HG03457 (cell line): ENCODE results near the gene DLG2.
"Not testable (repeated sequence)": the region's sequence is repeated elsewhere in the genome, so short reads cannot be mapped to it uniquely, and the experiment has no call there.

Experiments used
- ATAC-seq: cut with Tn5 transposase; IDR thresholded peaks from one replicate; pipeline ENCODE4 v1.9.1; 2021; ENCODE audit warnings: moderate number of reproducible peaks; ENCODE audit not compliant: unreplicated experiment

DLG2 gene

DNA sequence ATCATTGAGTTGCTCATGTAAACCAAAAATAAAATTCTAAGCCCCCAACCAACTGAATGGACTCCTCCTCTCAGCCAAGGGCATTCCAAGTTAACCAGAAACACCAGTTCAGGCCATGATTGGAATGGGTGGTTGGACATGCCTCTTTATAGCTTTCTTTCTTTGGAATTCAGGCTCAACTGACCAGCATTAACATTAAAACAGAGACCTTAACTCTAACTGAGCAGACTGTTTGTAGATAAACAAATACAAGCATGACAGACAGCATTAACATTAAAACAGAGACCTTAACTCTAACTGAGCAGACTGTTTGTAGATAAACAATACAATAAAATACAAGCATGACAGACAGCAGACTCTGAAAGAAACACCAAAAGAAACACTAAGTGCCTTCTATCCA lies 278.2 kb downstream of the DLG2 start:
- ATAC-seq: no peak

DNA sequence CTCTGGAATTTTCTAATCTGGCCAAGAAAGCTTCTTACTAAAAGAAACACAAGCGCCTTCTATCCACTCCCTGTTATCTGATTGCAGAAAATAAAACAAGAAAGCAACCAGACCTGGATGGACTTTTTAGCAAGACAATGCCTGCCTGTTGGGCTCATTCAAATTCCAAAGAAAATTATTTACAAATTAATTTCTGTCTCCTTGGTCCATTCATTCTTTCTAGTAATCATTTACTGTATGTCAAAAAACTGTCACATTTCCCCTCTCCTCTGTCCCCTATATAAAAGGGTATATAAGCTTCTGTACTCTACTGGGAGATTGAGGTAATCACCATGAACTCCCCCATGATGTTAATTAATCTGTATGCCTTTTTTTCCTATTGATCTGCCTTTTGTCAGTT lies 279.9 kb downstream of the DLG2 start:
- no peak for ATAC-seq

DNA sequence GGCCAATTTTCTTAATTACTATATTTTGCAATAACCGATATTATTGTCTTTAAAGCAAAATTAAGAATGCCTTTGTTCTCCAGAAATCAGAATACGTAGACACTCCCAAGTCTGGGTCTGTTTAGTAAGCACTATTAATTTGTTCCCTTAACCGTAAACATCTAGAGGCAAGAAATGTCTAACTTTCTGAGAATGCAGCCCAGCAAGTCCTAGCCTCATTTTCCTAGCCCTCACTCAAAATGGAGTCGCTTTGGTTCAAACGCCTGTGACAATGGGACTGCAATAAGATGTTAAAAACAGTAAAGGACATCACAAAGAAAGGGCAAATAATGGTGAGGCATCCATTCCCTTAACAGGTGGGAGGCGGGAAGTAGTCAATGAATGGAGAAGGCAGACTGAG lies 280.7 kb downstream of the DLG2 start:
- ATAC-seq: no peak

DNA sequence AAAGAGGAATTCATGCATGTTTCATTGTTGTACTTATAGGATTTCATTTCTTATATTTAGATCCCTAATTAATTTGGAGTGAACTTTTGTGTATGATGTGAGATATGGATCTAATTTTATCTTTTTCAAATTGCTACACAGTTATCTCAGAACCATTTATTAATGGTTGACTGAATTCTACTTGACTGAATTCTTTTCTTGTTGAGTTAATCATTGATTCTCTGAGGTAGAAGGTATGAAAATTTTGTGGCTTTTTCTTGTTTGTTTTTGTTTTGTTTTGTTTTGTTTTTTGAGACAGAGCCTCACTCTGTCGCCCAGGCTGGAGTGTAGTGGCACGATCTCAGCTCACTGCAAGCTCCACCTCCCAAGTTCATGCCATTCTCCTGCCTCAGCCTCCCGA lies 286.3 kb downstream of the DLG2 start:
- not testable (repeated sequence) for ATAC-seq

DNA sequence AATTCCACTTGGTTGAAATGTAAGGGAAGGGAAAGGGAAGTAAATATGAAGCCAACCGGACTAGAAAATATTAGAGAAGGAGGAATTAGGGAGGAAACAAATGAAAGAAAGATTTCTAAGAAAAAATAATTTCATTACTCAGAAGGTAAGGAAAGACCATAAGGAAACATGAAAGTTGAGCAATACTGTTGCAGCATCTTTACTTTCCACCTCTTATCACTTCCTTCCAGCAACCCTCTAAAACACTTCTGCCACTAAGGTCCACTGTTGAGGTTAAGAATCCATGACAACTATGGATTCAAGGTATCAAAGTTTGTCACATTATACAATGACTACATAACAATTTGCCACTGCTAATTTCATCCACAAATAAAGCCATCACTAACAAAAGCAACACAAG lies 308.6 kb downstream of the DLG2 start:
- ATAC-seq: no peak

DNA sequence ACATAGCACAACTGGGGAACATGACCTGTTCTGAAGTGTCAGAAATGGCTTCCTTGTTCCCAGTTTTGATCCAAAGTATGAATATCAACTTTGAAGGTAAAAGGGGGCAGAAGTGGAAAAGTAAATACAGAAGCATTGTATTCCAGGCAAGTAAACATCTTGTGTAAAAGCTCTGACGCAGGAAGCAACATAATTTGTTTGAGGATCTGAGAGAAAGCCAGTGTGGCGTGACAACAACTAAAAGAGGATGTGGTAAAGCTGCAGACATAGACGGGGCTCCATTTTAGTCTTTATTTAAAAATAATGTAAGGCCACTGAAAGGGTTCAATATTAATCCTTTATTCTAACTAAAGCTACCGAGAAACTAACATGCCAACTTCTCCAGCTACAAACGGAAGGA lies 310.2 kb downstream of the DLG2 start:
- ATAC-seq: peak; percentile 98

DNA sequence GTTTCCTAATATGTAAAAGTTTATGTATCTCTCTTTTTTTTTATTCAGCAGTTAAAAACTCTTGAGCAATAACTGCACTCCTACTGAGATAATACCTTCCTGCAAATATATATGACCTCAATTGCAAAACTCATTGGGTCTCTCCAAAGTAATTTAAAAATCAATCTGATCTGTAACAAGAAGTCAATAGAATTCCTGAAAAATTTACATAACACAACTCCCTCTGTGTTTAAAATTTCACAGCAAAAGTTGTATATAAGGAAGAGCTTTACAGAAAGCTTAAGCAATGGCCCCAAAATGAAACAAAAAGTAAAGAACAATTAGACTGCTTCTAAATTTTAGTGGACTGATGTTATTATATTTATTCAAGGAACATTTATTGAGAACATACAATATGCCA lies 313.4 kb downstream of the DLG2 start:
- ATAC-seq: no peak

DNA sequence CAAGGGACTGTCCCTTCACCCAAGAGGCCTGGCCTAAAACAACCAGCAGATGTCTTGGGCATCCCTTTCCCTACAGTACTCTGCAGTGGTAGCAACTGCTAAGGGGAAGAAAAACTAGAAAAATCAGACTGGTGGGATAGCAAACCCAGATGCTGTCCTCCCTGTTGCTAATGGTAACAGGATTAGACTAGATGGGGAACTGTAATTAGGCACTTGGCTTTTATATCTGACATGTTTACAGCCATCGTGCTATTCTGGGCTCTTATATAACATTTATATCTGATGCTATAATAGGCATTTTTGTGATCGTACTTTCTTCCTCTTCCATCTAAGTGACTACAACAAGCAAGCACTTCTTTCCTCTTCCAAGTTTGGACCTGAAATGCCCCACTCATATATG lies 316.7 kb downstream of the DLG2 start:
- ATAC-seq: no peak

DNA sequence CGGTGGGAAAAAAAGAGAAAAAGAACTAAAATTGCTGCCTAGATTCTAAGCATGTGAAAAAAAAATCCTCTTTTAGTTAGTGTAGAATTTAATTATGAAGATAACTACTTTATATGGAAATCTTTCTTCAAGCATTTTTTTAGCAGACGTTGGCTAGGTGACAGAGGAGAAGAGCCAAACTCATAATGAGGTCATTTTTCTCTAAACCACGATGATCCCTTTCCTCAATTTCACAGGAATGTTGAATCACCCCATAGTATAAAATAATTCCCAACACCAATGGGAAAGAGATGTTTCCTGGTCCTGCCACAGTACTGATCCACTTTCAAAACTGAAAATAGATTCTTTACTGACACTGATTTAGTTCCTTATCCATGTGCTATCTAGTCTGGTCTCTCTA lies 319.8 kb downstream of the DLG2 start:
- ATAC-seq: no peak

DNA sequence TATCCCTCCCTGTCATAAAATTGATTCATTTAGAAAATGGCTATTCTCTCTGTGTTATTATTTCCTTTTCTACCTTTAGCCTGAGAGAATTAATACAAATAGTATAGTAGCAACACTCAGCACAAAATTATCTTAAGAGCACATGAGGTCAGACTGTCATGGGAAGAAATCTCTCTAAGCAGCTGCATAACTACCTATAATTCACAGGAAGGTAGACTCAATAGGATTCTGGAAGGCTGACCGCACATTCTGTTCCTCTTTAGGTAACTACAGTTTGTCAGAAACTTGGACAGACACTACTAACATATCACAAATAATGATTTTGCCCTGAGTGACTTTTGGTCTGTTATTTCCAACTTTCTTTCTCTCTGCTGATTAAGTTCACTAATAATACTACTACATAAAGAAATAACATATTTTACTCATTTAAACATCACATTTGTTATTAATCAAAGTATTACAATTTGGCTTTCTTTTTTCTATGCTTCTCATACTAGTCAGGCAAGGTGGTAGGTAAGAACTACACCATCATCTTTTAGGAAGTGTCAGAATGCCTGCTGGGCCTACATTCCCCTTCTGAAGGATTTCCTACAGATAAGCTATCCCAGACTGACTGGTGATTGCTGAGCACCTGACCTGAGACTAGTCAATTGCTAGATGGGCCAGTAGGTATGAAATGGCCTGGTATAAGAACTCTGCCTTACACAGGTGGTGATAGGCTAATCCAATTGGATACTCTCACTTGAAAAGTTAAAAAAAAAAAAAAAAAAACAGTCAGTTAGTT lies 325.1 kb downstream of the DLG2 start:
- ATAC-seq: no peak

DNA sequence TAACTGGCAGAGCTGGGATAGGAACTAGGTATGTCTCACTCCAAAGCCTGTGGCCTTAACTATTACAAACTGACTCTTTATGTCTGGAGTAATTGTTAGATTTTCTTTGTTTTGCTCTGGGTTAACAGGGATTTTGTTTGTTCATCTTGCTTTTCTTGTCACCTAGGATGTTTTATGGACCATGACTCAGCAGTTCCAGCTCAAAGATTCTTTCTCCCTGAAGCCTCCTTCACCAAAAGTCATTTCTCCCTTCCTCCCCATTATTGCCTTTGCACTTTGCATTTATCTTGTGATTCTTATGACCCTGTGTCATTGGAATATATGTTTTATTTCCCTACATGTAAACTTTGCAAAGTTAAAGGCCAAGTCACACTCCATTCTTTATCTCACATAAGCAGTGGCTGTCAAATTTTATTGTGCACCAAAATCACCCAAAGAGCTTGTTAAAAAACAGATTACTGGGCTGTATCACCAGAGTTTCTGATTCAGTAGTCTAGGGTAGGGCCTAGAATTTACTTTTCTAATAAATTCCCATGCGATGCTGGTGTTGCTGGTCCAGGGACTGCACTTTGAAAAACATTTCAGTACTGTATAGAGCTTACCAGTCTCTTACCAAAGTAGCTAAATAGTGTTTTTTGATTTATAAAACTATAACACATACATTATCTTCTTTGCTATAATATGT lies 327.7 kb downstream of the DLG2 start:
- ATAC-seq: no peak

DNA sequence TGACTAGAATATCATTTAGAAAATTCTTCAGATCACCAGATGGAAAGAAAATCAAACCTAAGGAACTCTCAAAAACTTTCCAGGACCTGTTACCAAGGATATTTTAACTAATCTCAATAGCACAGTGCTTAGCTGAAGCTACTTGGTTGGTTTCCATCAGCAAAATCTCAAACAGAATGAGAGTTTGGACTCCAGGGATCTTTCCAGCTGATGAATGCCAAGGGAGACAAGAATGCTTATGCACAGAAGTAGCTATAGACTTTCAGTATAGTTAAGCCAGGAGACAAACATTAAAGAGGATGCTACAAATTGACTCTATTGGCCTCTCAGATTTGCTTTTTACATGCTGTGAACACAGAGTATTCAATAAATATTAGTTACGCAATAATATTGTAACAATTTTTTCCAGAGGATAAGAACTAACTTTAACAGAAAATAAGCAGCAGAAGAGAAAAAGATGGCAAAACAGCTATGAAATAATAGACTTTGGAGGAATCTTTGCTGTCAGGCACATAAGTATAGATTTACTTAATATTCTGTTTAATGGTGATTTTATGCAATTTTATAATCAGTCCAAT lies 331.4 kb downstream of the DLG2 start:
- ATAC-seq: no peak

DNA sequence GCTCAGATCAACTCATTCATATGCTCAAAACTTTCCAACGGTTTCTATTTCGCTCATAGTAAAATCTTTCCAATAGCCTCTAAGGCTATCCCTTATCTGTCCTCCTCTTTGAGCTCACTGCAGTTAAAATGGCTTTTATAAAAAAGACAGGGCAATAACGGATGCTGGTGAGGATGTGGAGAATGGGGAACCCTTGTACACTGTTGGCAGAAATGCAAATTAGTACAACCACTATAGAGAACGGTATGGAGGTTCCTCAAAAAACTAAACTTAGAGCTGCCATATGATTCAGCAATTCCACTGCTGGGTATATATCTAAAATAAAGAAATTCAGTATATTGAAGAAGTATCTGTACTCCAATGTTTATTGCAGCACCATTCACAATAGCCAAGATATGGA lies 345.6 kb downstream of the DLG2 start:
- no peak for ATAC-seq

DNA sequence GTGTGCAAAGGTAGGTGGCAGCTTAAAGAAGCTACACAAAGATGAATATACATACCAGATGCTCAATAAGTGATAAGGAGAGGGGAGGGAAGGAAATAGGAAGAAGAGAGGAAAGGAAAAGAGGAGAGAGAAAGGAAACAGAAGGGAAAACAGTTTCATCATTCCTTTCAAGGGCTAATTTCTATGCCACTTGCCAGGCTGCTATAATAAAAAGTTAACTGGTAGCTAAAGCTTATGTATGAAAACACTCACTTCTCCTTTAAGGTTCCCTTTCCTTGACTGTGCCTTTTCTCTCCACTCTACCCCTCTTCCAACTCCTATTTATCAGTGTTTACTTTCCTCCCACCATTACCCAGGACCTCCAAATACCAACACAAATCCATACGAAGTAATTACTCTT lies 347.9 kb downstream of the DLG2 start:
- no peak for ATAC-seq

DNA sequence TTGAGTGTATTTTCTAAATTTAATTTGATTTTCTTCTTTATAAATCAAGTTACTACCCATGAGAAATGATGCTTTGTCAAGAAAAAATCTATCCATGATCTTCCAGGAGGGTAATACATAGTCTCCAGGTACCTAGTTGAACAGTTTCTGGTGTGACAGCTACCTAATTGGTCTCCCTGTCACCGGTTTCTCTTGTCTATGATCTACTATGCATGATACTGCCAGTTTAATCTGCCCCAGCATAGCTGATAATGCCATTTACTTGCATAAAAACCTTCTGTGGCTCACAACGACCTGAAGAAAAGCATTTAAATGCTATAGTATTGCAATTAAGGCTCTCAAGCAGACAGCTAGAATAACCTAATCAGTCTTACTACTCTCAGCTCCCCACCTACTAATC lies 349.5 kb downstream of the DLG2 start:
- ATAC-seq: no peak

DNA sequence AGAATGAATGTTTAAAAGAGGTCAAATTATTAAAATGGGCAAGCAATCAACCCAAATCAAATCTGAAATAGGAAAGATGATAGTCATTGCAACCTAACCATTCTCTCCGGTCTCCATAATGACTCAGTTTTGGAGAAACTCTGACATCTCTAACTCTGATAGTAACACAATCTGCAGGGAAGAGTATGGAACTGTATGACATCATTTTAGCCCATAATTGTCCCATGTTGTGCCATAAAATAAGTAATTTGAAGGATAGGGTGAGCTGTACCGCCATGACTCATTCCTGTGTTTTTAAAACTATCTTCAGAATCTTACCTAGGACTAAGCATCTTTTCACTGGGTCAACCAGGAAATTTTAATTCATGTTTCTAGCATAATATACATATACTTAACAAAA lies 350.8 kb downstream of the DLG2 start:
- no peak for ATAC-seq

DNA sequence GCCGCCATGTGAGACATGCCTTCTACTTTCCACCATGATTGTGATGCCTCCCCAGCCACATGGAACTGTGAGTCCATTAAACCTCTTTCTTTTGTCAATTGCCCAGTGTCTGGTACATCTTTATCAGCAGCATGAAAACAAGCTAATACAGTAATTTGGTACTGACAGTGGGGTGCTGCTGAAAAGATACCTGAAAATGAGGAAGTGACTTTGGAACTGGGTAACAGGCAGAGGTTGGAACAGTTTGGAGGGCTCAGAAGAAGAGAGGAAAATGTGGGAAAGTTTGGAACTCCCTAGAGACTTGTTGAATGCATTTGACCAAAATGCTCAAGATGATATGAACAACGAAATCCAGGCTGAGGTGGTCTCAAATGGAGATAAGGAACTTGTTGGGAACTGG lies 356.8 kb downstream of the DLG2 start:
- not testable (repeated sequence) for ATAC-seq

DNA sequence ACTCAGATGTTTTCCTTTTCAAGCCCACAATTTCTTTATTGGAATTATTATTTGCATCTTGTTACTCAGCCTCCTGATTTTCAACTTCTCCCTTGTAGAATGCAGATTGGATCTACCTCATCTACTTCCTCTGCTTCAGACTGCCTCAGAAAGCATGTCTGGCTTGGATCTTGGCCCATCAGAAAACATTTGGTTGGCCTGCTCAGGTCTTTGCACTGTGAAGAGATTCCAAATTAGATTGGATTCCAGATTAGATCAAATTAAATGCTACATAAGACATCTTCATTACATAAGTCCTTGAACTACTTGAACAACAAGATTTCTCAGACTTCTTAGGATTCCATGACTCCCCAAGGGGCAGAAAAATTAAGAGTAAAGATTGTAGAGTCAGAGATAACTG lies 358.0 kb downstream of the DLG2 start:
- no peak for ATAC-seq

DNA sequence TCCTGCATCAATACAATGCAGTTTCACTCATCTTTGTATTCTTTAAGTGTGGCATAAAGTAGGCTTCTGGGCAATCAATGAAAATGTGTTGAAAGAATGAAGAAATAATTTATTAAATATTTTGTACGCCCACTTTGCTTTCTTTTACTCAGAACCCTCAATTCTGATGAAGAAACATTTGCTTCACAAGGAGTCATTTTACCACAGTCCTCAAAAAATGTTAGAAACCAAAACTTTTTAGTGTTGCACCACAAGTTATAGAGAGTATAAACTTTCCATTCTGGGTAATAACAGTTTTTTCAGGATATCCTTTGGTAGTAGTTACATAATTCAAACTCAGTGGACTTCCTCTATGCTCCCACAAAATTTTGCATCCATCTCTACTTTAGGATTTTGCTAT lies 360.5 kb downstream of the DLG2 start:
- no peak for ATAC-seq

DNA sequence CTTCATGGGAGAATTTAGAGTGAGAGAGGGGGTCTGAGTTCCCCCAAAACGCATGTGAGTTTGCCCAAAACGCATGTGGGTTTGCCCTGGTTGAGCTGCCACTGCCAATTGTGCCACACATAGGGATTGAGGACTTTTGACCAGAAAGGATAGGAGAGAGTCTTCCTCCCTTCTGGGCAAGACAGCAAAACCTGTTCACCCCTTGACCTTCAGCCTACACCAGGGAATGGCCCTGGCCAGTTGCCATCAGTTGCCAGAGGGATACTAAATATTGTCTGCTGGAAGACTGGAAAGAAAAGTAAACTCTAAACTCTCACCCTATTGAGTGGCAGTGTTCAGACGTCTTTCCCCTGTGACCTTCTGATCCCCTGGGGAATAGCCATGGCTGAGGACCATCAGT lies 363.8 kb downstream of the DLG2 start:
- ATAC-seq: no peak

DNA sequence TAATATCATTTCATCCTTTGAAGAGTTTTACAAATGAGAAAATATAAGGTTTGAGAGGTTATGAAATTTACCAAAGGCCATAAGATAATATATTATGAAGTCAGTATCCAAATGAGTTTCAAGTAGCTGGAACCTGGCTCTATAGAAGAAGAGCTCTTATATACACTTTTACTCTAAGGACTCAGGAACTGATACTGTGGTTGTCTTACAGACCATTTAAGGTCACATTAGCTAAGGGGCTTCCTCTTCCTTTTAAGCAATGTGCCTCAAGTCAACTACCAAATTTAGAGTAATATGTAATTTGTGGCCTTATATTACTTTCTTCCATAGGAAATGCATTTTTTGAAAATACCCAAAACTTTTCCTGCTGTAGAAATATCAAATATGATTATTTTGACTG lies 369.3 kb downstream of the DLG2 start:
- no peak for ATAC-seq

DNA sequence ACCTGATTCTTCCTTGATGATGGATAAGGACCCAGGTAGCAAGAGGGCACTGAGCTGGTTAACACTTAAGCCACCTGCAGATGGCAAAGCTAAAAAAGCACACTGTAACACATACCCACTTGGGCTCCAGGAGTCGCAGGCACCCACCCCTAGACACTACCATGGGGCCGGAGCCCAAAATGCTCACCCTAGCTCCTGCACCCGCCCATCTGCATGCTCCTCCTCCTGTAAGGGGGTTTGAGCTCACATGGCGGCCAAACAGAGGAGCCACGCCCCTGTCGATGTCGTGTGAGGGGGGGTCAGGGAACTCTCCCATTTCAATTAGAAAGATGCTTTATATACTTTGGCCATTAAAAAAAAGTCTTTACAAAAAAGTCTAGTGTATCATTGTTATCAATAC lies 370.7 kb downstream of the DLG2 start:
- ATAC-seq: no peak
